ENCODE results near the gene HAAO. TPM values are rescaled to one million over a fixed set of nuclear protein-coding genes. Genes with fewer than 3 reads are reported as not detected.

The HAAO gene
- total and polyA plus RNA-seq, 2 of the 13 experiments (the other 11 are each of a cell fraction or from before 2014, with no cell fraction given), result 36.1 to 42.7 TPM

DNA sequence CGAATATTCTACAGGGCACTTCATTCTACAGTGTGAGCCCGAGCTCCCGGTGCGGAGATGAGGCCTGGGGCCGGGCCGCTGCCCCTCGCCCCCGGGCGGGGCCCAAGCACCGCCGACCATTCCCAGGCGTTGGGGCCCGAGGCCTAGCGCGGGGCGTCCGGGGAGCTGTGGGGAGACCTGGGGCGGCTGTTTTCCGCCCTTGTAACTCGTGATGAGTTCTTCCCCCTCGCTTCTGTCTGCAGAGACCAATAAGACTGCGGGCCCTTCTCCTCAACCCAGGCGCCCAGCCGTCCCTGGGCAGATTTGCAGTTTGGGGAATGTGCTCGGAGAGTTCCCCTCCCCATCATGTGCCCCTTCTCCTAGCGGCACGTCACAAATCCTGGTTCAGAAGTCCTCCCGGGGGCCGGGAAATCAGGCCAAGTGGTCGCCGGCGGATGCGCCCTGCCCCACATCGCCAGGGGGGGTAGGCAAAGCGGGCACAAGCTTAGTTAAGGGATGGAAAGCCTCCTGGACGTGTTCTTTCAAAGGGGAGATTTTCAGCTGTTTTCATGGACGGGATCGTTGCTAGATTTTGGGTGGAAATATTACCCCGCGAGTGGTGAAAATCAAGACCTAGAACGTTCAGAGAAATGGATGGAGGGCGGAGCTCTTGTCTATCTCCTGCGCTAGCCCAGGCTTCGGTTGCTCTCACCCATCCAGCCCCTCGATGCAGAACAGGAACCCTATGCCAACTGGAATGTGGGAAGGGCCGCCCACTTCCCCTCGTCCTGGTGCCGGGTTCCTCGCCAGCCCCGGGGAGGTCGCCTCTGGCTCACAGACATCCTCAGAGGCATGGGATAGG, 18.8 kb upstream of the HAAO start (continued):
- no peak for TF ChIP-seq ZNF83 (CRISPR knock-in tag; IDR thresholded peaks at IDR 0.05; ENCODE audit: borderline replicate concordance)
- TF ChIP-seq, protein P1, sequence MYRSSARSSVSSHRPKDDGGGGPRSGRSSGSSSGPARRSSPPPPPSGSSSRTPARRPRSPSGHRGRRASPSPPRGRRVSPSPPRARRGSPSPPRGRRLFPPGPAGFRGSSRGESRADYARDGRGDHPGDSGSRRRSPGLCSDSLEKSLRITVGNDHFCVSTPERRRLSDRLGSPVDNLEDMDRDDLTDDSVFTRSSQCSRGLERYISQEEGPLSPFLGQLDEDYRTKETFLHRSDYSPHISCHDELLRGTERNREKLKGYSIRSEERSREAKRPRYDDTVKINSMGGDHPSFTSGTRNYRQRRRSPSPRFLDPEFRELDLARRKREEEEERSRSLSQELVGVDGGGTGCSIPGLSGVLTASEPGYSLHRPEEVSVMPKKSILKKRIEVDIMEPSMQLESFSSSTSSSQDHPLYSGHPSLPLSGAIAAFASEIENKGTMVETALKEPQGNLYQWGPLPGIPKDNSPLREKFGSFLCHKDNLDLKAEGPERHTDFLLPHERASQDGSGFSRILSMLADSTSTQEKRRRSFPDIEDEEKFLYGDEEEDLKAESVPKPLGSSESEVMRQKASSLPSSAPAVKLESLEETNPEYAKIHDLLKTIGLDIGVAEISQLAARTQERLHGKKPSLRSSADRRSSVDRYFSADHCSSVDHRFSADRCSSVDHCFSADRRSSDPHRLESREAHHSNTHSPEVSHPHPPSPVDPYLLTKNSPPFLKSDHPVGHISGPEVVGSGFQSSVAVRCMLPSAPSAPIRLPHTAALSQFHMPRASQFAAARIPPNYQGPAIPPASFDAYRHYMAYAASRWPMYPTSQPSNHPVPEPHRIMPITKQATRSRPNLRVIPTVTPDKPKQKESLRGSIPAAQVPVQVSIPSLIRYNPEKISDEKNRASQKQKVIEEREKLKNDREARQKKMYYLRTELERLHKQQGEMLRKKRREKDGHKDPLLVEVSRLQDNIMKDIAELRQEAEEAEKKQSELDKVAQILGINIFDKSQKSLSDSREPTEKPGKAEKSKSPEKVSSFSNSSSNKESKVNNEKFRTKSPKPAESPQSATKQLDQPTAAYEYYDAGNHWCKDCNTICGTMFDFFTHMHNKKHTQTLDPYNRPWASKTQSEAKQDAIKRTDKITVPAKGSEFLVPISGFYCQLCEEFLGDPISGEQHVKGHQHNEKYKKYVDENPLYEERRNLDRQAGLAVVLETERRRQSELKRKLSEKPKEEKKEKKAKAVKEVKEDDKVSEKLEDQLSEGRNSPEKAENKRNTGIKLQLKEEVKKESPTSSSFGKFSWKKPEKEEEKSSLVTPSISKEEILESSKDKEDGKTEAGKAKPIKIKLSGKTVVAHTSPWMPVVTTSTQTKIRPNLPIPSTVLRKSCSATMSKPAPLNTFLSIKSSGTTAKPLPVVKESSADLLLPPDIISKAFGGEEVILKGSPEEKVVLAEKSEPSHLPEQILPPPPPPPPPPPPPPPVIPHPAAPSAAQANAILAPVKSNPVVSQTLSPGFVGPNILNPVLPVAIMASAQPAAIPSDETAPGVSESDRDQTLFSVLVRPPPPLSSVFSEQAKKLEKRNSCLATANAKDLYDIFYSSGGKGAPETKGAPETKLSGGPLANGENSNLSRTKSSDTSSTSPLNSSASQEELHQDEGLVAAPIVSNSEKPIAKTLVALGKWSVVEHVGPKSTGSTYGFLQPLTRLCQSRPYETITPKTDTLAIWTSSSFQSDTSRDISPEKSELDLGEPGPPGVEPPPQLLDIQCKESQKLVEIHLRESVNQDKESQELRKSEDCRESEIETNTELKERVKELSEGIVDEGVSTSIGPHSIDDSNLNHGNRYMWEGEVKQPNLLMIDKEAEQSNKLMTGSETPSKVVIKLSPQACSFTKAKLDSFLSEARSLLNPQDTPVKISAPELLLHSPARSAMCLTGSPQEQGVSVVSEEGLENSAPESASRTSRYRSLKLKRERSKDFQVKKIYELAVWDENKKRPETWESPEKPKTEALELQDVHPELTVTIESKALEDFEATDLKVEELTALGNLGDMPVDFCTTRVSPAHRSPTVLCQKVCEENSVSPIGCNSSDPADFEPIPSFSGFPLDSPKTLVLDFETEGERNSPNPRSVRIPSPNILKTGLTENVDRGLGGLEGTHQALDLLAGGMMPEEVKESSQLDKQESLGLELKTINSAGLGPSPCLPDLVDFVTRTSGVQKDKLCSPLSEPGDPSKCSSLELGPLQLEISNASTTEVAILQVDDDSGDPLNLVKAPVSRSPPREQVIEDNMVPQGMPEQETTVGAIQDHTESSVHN (CRISPR knock-in tag; IDR thresholded peaks at IDR 0.05), result no peak
- no peak for TF ChIP-seq ZNF547 (CRISPR knock-in tag; IDR thresholded peaks at IDR 0.05)
- no peak for TF ChIP-seq BHLHE40 (IDR thresholded peaks at IDR 0.05; ENCODE audit: low read length)
- TF ChIP-seq MZF1 (CRISPR knock-in tag; IDR thresholded peaks at IDR 0.05; ENCODE audit: borderline replicate concordance), result no peak; the same call in 1 of the 2 replicates
- no peak for TF ChIP-seq RFXAP (CRISPR knock-in tag; IDR thresholded peaks at IDR 0.05; ENCODE audit: borderline replicate concordance)
- no peak for TF ChIP-seq ZNF713 (CRISPR knock-in tag; IDR thresholded peaks at IDR 0.05)
- TF ChIP-seq ZNF556 (CRISPR knock-in tag; IDR thresholded peaks at IDR 0.05; ENCODE audit: borderline replicate concordance), result no peak; the same call in 1 of the 2 replicates
- TF ChIP-seq GTF2F1 (IDR thresholded peaks at IDR 0.05; ENCODE audit: low read length), result no peak
- no peak for TF ChIP-seq ZFP36L1 (CRISPR knock-in tag; IDR thresholded peaks at IDR 0.05)
- TF ChIP-seq BRF2 (CRISPR knock-in tag; IDR thresholded peaks at IDR 0.05), result no peak
- TF ChIP-seq HCFC1 (IDR thresholded peaks at IDR 0.05; ENCODE audit: low read depth, low read length), result no peak
- no peak for TF ChIP-seq FOXK2 (IDR thresholded peaks at IDR 0.05)
- no peak for TF ChIP-seq ZNF17 (CRISPR knock-in tag; IDR thresholded peaks at IDR 0.05)
- no peak for TF ChIP-seq ZNF282 (IDR thresholded peaks at IDR 0.05; ENCODE audit: partially characterized antibody)
- TF ChIP-seq HNRNPK (IDR thresholded peaks at IDR 0.05; ENCODE audit: low read depth, low read length, poor library complexity, severe bottlenecking), result no peak
- TF ChIP-seq MLLT10 (CRISPR knock-in tag; IDR thresholded peaks at IDR 0.05), result no peak
- TF ChIP-seq ZSCAN22 (CRISPR knock-in tag; IDR thresholded peaks at IDR 0.05), result no peak
- no peak for TF ChIP-seq AHR (CRISPR knock-in tag; IDR thresholded peaks at IDR 0.05)
